Inflammatory macrophage treated with lipopolysaccharide for 1 hour (primary cell): Measurements from ENCODE around the gene KRT80.
A peak's percentile ranks its signal among the peaks of the same experiment; 100 is the strongest.

Experiments used
- DNase-seq, 2 donors: peaks; one replicate each; pipeline ENCODE4 v3.0.0-alpha.2; 2020 to 2022

KRT80 gene

DNA sequence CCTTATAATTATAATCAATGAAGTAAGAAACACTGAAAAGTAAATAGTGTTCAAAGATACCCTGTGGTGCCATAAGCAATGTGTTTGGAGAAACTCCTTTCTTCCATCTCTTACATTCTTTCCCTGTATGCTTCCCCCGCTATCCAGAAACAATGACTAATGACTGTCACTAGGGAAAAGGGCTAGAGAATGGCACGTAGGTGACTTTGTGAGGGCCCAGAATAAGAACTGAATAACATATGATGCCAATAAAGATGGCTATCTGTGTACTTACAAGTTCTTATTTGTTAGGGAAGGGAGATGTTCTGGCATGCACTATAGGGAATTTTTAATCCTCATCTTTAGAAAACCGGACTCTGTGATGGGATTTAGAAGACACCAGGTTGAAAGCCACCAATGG lies 36.6 kb upstream of the KRT80 start:
- no peak for DNase-seq

DNA sequence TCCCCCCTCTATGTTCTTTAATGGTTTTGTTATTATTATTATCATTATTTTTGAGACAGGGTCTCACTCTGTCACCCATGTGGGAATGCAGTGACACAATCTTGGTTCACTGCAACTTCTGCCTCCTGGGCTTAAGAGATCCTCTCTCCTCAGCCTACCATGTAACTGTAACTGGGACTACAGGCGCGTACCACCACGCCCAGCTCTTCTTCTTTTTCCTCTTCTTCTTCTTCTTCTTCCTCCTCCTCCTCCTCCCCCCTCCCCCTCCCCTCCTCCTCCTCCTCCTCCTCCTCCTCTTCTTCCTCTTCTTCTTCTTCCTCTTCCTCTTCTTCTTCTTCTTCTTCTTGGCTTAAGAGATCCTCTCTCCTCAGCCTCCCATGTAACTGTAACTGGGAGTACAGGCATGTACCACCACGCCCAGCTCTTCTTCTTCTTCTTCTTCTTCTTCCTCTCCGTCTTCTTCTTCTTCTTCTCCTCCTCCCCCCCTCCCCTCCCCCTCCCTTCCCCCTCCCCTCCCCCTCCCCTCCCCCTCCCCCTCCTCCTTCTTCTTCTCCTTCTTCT lies 35.9 kb upstream of the KRT80 start:
- DNase-seq: peak in 1 of 2 donors; percentile 24

DNA sequence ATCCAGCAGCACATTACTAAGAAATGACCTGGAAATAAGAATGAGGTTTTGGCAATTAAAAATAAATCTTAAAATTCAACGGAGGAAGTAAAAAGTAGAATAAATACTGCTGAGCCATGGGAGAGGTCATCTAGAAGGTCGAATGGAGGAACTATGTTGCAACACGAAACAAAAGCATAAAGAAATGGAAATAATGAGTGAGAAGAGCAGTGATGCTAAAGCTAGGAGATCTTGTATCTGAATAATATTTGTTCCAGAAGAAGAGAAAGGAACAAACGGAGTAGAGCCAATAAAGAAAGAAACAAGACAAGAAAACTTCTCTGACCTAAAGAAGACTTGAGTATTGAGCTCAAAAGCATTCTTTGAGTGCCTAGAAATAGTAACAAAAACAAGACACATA lies 34.6 kb upstream of the KRT80 start:
- peak in 1 of 2 donors; percentile 22 for DNase-seq

DNA sequence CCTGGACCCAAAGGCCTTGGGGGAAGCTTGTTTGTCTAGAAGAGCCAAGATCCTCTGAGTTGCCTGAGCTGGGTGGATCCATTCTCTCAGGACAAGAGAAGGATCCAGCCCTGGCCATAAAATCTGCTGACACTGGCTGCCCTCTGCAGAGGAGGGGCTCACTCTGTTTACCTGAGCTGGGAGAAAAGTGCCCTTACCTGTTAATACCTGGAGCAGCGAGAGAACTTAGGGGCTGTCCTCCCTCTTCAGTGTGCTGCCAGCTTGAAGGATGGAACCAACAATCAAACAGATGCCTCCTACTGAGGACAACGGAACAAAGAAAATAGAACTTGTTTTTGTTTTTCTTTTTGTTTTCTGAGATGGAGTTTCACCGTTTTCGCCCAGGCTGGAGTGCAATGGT lies 33.9 kb upstream of the KRT80 start:
- DNase-seq: no peak

DNA sequence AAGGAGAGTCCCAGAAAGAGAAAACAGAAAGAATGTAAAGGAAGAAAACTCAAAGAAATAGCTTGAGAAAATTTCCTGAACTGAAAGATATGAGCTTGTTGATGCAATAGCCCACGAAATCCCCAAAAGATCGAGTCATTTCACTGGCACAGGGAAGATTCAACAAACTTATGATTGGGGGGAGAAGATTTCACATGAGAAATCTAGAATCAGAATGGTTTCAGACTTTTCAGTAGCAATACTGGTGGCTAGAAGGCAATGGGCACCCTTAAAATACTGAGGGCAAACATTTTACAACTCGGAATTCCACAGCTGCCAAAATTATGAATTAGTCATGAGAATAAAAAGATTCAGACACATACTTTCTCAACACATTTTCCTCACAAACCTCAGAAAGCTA lies 32.3 kb upstream of the KRT80 start:
- peak; percentile 52 to 64 for DNase-seq

DNA sequence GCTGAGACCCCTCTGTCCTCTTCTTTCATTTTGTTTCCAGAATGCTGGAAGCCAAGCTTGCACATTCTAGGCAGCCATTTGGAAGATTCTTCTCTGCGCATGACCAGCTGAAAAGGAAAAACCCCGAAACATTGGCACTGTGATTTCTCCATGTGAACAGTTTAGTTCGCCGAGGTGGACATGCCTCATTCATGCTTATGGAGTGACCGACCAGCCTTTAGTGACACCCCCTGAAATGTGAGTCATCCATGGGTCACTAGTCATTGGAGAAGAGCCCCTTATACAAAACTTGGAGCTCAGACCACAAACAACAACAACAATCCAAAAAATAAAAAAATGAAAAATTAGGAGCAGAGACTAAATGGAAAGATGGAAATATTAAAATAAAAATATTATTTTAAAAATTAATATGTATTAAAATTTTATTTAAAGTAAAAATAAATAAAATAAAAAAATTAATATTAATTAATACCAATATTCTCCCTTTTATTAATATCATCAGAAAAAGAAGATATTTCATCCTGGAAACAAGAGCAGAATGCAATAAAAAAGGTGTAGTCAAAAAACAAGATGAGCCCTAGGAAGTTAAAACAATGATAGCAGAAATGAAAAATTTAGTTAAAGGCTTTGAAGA lies 31.7 kb upstream of the KRT80 start:
- no peak for DNase-seq

DNA sequence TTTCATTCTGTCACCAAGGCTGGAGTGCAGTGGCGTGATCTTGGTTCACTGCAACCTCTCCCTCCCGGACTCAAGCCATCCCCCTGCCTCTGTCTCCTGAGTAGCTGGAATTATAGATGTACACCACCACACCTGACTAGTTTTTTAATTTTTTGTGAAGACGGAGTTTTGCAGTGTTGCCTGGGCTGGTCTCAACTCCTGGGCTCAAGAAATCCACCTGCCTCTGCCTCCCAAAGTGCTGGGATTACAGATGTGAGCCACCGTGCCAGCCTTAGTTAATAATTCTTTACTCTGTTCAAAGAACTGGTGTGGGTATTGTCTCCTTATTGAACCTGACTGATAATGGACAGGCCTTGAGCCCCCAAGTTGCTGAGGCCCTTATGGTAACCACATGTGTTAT lies 30.9 kb upstream of the KRT80 start:
- DNase-seq: no peak

DNA sequence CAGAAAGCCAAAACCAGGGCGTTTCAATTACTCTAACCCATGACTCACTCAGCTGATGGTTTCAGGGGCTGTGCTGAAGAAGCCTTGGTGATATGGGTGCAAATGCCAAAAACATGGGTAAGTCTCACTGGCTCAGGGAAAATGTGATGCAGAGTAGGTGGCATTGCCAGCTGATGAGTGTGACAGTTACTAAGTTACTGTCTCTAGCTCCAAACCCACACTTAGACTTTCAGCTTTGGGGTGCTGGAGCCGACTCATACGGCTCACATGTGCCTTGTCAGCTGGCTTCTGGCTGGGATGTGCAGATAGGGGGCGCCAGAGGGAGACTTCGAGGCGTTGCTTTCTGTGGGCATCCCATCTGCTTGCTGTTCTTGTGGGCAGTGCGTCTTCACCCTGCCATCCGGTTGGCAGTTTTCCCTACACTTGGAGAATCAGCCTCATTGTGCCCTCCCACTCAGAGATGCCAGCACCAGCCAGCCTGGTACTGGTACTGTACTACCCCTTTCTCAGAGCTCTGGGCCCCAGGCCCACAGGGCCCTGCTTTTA lies 30.2 kb upstream of the KRT80 start:
- DNase-seq: peak; percentile 77 to 85

DNA sequence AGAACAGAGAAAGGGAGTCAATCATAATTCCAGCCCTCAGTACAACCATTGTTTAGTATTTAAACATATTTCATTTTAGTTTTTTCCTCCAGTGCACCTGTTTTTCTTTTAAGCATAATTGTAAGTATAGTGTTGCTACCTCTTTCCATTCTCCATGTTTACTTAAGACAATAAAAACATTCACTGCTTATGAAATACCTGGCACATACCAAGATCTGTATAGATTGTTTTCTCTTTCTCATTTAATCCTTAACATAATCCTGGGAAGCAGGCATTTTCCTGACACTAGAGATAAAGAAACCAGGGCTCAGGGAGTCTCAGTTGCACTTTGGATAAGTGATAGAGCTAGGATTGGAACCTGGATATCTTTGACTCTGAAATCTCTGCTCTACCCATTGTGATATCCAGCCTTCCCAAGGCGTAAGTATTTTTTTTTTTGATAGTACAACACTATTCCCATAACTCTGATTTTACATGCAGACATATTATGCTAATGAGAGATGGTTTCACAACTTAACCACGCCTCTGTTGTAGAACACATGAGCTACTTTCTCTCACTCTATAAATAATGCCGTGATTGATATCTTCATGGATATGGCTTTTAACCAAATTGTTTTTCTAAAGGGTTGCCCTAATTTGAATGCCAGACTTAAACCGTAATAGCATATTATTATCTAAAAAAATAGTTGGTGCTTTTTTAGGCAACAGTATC lies 29.4 kb upstream of the KRT80 start:
- DNase-seq: no peak

DNA sequence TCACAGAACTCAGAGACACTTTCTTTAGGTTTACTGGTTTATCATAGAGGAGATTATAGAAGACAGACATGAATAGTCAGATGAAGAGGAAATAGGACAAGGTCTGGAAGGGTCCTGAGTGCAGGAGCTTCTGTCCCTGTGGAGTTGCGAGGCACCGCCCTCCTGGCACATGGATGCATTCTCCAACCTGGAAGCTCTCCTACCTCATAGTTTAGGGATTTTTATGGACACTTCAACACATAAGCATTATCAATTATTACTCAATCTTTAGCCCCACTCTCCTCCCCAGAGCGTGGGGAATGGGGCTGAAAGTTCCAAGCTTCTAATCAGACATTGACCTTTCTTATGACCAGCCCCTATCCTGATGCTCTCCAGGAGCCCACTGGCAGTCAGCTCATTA lies 28.7 kb upstream of the KRT80 start:
- DNase-seq: no peak

DNA sequence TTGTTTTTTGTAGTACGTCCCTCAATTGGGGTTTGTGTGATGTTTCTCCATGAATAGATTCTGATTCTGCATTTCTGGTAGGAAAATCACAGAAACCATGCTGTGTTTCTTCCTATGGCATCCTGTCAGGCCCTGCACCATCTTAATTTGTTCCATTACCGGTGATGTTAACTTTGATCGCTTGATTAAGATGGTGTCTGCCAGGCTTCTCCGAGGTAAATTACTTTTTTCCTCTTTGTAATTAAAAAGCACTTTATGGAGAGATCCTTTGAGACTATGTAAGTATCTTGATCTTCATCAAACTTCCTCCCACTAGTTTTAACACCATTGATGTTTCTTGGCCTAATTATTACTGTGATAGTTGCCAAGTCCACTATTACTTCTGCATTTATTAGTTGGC lies 26.2 kb upstream of the KRT80 start:
- no peak for DNase-seq

DNA sequence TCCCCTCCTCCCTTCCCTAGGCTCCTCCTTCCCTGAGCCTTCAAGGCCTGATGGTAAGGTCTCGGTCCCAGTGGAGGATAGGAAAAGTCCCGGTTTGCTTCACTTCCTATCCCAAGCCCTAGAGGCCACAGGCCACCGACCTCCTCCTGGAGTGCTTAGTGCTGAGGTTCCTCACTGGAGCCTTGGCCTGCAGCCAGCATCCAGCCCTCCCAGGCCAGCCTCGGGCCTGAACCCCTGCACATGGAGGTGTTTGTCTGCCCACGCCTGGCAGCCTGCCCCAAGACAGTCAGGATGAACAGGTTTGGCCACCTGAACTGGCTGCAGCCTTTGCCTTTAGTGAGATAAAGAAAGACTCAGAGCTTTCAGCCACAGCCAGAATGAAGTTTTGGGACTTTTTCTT lies 25.4 kb upstream of the KRT80 start:
- DNase-seq: peak; percentile 69 to 75

DNA sequence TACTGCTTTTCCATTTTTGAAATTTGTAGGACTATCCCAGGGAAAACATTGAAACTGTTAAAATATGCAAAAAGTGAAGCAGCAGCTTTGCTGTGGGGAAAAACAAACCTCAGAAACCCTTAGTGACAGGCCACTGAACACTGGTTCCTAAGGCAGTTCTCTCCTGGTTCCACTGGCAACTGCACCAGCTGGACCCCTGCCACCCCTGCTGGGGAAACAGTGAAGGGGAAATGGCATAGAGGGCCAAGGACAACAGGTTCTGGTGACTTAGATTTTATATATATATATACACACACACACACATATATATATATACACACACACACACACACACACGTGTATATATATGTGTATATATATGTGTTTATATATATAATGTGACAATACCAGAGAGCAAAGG lies 25.0 kb upstream of the KRT80 start:
- no peak for DNase-seq

DNA sequence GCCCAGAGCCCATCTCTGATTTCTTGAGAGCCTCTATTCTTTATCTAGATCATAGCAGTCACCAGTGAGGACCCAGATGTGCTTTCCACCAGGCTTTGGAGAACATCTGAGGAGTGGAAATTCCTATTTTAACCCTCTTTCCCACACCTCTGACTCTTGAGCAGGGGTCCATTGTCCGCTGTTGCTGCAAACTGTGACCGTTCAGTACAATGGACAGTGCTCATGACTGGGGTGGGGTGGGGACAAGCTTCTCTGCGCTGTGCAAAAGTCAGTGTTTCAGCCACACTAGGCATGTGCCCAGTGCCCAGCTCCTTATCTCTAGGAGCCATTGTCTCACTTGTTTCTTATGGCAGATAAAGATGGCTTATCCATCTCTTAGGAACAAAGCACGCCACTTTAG lies 24.3 kb upstream of the KRT80 start:
- no peak for DNase-seq

DNA sequence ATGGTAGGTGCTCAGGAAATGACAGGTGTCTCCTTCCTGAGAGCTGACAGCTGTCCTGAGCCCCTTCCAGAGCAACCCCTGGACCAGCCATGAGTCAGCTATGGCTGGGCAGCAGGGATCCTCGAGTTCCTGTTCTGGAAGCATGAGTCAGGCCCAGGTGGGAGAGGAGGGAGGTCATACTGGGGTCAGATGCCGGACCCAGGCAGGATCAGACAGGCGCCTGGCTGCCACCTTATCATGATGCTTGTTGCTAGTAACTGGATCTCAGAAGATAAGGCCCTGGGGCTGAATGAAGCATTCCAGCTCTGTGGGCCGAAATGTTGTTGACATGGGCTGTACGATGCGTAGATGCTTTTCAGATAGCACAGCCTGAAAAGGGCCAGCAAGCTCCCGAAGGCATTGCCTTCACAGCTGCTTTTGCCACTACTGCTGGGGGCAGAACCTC lies 23.8 kb upstream of the KRT80 start:
- no peak for DNase-seq

DNA sequence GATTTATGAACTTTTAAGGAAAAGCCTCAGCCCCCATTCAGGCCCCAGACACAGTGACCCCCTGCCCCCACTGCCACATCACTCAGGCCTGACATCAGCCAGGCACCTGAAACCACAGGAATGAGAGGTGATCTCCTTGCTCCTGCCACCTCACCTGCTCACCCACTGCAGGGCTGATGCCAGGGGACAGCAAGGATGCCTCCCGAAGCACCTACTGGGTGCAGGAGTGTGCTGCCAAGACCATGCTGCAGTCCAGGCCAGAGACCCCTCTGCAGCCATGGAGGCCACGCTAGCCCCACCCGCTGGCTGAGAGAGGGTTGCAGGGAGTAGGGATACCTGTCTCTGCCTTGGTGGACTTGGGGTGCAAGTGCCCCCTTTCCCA lies 22.6 kb upstream of the KRT80 start:
- no peak for DNase-seq

DNA sequence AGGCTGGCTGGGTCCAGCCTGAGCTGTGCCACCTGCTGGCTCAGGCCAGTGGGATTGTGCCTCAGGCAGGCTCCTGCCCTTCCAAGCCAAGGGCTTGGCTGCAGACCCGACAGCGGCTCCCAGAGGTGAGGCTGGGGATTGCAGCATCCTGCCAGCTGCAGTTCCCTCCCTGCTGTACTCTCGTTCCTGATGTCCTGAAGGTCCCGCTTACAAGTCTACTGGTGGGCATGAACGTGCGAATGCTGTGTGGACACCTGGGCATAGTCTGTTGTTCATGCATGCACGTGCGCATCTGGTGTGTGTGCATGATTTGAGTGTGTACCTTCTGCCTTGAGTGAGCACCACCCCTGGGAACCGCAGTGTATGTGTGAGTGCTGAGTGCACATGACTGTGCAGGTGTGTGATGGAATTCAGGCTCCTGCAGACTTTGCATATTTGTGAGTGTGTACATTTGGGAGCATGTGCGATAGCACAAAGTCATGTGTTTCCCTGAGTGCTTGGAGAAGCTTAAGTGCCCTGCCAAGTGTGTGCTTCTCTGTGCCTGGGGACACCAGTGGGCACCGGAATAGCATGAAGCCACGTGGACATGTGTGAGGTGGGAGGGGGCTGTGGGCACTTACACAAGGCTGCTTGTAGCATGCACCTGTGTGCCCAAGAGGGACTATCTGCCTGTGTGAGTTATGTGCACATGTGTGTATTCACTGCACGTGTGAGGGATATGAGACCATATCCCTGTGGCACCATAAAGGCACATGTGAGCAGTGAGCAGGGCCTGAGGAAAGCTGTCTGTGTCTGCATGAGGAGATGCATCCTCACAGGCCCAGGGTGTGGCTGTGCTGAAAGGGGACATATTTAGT lies 22.0 kb upstream of the KRT80 start:
- peak; percentile 68 to 95 for DNase-seq

DNA sequence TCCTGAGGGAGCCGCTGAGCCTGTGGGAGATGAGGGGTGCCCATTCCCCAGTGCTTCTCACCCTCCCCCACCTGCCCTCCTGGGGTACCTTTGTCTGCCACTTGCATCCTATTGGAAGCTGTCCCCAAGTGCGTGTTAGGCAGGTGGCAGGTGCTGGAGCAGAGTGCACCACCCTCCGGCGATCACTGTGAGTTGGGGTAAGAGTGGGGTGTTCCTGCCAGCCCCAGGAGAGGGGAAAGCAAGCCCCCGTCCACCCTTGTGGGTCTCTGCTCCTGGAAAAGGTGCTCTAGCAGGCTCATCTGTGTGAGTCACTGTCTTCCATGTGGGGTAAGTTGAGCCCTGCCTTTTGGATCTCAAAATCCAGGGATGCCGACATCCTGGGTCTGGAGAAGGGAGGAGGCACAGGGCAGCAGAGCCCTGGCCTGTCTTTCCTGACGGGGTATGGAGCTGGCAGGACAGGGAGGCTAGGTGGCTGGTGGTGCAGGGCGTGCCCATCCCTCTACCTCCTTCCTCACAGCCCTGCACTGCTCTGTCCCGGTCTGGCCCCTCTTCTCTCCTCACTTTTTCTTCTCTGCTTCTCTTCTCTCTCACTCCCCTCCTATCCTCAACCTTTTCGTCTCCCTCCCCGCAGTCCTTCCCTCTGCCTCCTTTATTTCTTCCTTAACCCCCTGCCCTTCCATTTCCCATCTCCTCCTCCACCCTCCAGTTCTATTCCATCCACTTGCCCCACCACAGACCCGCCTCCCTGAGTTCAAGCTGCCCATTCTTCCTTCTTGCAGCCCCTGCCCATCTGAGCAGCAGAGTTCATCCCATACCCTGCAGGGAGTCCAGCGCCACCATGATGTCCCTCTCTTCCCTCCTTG lies 21.1 kb upstream of the KRT80 start:
- DNase-seq: no peak

DNA sequence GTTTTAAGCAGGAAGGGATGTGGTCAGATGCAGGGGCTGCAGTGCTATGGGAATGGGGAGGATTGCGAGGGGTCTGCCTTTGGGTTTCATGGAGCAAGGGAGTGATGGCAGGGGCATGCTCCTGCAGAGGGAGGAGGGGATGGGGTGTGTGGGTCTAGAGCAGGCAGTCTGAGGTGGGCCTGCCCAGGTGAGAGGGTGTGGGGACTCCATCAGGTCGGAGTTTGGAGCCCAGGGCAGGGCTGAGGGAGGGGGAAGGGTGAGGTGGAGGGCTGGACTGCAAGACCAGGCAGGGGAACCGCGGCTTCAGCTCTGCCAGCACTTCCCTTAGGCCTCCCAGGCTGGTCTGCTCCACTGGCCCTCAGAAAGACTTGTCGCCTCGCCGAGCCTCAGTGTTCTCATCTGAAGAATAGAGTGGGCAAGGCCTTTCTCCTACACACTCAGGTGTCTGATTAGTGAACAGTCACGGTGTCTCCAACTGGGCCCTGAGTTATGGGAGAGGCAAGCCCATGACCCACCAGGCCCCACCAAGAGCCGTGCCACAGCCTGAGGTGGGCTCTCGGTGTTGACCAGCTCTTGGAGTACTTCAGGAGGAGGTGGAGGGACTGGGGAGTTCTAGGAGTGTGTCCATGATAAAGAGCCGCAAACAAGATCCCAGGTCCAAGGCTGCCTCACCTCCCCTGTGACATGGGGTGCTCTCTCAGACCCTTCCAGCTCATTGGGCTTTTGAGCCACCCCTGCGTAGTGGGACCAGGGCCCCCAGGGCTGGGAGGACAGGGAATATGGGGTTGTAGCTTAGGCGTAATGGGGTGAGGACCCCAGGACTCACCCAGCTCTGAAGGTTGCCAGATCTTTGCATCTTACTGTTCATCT lies 20.1 kb upstream of the KRT80 start:
- no peak for DNase-seq

DNA sequence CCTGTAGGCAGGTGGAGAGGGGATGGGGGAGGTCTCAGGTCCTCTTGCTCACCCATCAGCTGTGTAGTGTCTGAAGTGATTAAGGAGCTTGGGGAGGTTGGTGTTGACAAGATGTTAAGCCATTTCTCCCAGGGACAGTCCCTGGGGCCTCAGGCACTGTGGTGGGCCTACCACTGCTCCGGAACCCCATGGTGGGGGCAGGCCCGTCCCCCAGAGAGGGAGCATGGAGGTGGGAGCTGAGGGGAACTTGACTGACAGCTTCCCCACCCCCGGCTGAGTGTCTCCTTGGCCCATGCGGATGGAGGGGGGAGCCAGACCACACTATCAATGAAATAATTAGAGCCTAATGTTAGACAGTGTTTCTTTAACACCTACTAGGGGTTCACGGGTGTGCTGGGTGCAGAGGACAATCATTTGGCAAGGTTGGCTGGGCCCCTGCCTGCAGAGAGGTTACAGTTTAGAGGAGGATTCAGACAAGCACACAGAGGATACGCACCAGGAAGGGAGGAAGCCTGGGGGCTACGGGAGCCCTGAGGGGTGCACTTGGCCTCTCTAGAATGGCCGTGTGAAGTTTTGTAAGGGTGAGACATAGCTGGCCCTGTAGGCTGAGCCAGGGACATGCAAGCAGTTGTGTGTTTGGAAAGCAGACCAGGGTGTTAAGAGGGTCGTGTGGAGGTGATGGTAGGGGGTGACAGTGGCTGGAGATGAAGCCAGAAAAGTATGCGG lies 19.3 kb upstream of the KRT80 start:
- no peak for DNase-seq
